A172 (cell line): ENCODE data around the gene GPD1L. TPM values are rescaled to one million over a fixed set of nuclear protein-coding genes. Genes with fewer than 3 reads are reported as not detected.
A peak's percentile ranks its signal among the peaks of the same experiment; 100 is the strongest.
"Not testable (repeated sequence)": the region's sequence is repeated elsewhere in the genome, so short reads cannot be mapped to it uniquely, and the experiment has no call there.

Experiments
- DNase-seq: peaks from one replicate; pipeline ENCODE4 v3.0.0-alpha.2; 2015; ENCODE audit warnings: low spot score
- total RNA-seq: library from RNA; depleted of rRNA; stranded (reverse); fragments of >200 nt; shearing (Covaris generic); gene quantifications from 2 replicates; pipeline ENCODE4 v1.2.3, GENCODE V29; 2014

GPD1L gene
- total RNA-seq, 1 experiment from 2014 or later: 24.3 TPM

DNA sequence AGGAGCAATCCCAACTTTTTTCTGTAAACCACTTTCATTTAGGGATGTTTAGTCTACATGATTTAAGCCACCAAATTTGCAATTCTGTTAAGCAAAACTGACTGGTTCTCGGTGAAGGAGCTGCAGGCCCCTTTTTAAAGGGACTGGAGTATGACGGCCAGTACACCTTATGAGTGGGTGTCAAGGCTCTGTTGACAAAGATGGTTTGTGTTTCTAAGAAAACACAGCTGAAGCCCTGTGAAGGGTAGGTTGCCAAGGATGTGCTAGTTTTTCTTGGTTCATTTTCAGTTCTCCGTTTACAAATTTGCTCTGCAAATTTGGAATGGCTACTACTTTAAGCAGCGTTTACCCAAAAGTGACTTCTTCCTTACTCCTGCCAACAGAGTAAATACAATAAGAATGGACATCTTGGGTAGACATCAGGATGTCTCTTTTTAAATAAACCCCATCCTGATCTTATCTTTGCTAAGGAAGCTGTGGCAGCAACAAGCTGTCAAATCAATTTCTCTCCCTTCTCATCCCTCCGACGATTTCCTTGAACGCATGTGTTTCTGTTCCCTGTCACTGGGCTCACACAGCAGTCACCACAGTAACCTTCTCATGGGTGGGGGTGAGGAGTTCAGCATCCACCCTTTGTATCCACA lies 73.8 kb downstream of the GPD1L start:
- no peak for DNase-seq

DNA sequence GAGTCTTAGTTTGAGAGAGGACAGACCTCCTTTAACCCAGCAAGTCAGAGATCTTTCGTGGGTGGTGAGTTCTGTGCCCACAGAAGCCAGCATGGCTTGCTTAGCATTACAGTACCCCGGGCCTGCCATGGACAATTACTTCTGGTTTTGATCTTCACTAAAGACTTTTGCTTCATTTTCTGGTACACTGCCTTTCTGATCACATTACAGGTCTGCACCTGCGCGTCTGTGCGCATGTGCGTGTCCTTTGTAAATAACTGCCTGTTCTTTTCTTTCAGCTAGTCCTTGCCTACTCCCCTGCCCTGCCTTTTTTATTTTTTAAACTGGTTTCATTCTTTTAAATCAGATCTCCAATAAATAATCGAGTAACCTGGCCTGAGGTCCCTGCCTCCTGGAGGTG lies 74.9 kb downstream of the GPD1L start:
- no peak for DNase-seq

DNA sequence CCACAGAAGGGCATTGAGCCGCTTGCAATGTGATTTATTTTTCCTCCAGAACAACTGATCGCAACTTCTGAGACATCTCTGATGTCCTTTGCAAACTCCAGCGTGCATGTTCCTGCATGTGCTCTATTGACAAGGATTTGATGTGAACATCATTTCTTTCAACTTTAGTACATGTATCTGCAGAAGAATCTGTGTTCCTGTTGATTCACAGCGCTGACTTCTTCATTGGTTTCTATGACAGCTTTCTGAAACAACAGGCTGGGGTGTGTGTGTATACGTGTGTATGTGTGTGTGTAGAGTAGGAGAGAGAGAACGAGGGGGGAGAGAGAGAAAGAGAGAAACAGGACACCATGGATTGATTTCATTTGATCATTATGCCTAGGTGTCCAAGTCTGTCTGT lies 75.4 kb downstream of the GPD1L start:
- DNase-seq: no peak

DNA sequence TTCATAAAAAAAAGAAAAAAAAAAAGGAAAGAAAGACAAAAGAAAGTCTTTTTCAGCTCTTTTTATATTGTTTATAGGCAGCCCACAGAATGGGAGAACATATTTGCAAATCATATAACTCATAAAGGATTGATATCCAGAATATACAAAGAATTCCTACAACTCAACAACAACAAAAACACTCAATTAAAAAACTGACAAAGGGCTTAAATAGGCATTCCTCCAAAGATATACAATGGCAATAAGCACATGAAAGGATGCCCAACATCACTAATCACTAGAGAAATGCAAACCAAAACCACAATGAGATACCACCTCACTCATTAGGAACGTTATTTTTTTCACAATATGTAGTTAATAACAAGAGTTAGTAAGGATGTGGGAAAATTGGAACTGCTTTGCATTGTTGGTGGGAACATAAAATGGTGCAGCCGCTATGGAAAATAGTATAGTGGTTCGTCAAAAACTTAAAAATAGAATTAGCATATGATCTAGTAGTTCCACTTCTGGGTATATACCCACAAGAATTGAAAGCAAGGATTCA lies 77.8 kb downstream of the GPD1L start:
- peak; percentile 79 for DNase-seq

DNA sequence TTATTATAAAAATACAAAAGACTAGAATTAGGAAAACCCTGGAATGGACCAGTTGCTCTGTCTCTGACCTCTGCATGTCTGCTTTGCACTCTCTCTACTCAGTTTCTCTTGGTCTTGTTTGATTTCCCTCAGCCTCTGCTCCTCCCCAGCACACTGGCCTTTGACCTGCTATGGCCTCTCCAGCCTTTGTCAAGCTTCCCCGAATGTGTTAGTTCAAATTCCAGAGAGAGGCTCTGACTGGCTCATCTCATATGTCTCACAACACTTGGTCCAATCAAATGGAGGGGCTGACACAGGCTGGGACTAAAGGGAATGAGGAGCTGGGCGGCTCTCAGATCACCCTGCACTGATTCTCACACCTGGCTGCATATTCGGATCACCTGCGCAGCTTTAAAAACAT lies 79.7 kb downstream of the GPD1L start:
- DNase-seq: no peak

DNA sequence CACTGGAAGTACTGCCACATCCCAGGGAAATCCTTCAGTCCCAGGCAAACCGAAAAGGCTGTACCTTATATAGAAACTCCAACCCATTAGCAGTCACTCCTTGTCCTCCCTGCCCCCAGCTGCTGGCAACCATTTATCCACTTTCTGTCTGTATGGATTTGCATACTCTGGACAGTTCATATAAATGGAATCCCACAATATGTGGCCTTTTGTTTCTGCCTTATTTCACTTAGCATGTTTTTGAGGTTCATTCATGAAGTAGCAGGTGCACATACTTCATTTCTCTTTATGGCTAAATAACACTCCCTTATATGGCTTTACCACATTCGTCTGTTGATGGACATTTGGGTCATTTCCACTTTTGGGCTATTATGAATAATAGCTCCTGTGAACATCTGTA lies 80.5 kb downstream of the GPD1L start:
- no peak for DNase-seq

DNA sequence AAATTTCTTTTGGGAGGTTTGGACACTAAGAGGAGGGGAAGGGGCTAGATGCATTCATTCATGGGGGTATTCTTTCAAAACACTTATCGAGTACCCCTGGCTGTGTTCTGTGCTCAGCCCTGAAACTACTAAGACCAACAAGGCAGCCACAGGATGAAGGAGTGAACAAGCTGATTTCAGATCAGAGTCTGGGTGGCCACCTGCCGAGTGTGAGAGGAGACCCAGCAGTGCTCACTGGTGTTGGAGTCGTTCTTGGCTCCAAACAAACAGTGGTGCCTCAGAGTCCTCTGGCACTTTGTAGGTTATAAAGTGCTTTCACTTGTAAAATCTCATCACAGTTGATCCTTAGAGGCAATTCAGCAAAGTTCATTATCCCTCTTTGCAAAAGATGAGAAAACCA lies 83.3 kb downstream of the GPD1L start:
- DNase-seq: no peak

DNA sequence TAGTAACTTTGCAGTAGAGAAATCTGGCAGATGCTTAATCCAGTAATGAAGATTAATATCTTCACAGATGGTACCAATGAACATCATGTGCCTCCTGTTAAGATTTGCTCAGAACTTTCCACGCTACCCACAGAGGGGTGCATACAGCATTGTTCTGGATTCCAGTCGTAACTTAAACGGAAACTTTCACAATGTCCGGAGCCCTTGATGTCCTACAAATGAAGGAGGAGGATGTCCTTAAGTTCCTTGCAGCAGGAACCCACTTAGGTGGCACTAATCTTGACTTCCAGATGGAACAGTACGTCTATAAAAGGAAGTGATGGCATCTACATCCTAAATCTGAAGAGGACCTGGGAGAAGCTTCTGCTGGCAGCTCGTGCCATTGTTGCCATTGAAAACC lies 84.1 kb downstream of the GPD1L start:
- DNase-seq: not testable (repeated sequence)

DNA sequence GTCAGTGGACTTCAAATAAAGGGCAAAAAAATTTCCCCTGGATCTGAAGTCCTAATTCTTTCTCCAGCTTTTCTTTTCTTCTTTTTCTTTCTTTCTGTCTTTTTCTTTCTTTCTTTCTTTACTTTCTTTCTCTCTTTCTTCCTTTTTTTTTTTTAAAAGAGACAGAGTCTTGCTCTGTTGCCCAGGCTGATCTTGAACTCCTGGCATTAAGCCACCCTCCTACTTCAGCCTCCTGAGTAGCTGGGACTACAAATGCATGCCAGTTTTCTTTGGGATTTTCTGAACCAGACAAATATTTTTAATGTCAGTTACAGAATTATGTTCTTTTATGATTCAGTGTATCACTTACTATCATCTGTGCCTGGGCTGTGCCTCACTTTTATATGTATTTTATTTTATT lies 86.7 kb downstream of the GPD1L start:
- DNase-seq: no peak

DNA sequence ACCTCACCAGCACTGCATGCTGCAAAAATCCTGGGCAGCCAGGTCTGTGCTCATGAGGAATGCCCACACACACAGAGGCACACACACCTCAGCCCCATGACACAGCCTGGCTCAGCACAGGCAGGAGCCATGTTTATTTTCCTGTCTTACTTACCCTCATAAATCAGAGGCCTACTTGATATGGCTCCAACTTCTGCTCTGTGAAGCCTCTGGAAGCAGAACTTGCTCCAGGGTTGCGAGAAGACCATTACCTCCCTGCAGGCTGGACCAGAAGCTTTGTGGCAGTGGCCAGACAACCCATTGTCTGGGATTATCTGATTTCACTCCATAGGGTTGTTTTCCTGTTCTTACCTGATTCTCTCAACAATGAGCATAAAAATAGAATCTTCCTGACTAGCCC lies 88.2 kb downstream of the GPD1L start:
- no peak for DNase-seq

DNA sequence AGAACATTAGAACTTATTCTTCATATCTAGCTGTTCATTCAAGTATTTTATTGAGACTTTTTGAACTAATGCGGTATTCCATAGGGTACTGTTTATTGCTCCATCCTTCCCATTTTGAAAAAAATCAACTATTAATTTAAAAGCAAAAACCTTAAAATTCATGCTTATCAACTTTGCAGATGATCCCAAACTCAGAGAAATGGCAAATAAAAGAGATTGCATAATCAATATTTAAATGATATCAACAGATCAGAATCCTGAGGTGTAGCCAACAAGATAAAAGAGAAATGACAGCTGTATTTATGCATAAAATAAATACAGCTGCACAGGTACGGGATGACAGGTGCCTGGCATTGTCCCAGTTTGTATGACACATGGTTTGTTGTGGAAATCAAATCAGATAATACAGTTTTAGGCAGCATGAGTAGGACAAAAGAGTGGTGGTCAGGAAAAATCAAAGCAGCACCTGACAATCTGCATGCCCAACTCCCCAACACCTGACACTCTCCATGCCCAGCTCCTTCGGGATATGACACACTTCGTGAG lies 89.6 kb downstream of the GPD1L start:
- no peak for DNase-seq

DNA sequence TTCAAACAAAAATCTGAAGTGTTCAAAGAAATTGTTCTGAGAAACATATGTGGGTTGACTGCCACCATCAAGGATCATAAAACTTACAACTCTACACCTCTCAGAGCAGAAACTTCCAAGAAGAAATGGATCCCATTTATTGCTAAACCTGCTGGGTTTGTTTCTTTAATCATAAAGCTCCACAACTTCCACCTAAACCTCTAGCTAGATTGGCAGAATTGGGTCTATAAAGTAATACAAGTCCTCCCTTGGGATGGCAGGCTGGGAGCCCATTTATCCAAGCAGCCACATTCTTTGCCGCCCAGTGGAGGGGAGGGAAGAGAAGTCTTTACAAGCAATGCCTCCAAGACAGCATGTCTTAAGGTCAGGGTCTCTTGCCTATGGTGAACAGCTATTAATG lies 91.6 kb downstream of the GPD1L start:
- DNase-seq: no peak

DNA sequence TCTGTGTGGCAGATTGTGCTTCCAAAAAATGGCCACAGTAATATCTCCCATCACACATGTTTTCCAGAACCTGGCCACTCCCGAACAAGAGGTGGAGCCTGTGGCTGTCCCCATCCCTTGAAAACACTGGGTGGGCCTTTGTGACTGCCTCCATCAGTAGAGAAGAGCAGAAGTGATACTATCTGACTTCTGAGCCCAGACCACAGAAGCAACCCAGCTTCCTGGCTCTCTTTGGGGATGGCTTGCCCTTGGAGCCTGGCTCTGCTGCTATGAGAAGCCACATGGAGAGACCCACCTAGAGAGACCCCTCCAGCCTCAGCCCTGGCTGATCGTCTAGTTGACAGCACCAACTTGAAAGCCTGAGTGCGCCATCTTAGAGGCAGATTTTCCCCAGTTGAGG lies 92.3 kb downstream of the GPD1L start:
- no peak for DNase-seq

DNA sequence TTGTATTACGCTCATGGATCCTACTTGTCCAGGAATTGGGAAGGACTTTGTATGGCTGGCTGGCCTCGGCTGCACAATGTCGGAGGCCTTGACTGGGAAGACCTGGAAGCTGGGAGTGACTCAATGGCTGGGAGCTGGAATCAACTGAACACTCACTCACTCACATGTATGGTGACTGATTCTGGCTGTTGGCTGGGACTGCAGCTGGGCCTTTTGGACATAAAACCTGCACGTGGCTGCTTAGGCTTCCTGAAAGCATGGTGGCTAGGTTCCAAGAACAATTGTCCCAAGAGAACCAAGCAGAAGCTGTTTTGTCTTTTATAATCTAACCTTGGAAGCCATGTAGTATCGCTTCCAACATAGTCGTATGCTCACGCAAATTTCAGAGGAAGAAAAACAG lies 94.1 kb downstream of the GPD1L start:
- peak; percentile 9 for DNase-seq

DNA sequence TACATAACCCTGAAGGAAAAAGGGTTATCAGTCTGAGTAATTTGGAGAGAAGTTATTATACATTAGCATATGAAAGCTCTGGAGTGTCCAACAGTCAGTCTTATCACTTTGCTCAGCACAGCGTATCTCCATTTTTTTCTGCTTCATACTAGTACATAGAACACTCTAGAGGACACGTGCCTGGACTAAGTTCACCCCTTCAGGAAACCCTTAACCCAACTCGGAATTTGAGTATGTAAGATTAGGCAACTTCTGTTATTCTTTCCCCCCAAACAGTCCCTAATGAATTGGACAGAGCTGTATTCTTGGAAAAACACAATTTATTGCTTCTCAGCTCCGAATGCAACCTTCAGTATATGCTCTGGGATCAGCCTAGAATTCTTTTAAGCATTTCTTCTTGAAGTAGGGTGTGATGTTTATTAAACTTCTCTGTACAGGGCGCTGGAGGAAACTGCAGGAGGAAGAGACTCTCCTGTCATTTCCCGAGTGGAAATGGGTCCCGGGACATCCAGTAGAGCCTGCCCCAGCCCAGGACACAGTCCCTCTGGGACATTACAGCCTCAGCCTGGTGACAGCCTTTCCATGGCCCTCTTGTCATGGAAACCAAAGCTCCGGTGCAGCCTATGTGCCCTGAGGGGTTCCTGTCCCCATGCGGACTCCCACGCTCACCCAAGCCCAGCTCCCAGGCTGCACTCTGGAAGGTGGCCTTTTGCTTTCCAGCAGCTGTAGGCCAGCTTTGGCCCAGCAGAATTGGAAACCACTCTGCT lies 94.8 kb downstream of the GPD1L start:
- no peak for DNase-seq

DNA sequence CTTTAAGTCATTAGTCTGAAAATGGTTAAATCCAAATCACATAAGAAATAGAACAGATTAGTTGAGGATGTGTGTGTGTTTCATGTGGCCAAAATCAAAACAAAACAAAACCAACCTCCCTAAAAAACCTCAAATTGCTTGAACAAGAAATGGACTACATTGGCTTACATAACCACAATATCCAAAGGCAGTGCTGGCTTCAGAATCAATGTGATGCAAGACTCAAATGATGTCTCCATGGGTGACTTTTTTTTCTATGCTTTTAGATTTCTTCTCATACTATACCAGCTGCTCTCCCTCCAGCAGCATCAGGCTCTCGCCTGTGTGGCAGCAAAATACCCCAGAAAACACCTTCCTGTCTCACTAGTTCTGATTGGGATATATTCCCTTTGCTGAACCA lies 96.1 kb downstream of the GPD1L start:
- DNase-seq: no peak

DNA sequence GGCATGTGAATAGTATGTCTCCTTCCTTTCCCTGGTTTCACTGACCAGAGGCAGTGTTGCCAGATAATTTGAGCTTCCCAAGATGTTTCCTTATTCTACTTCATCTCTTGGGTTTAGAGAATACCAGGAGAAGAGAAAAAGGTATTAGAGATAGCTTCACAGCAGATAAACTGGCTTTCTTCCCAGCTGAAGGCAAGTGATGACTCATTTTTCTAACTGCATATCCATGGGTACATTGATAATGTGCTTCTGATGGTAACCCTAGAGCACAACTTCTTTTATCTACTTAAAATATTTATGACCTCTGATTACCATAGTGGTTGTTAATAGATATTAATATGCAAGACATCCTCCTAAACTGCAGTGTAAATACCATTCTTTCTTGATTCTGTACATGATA lies 97.4 kb downstream of the GPD1L start:
- DNase-seq: peak; percentile 35

DNA sequence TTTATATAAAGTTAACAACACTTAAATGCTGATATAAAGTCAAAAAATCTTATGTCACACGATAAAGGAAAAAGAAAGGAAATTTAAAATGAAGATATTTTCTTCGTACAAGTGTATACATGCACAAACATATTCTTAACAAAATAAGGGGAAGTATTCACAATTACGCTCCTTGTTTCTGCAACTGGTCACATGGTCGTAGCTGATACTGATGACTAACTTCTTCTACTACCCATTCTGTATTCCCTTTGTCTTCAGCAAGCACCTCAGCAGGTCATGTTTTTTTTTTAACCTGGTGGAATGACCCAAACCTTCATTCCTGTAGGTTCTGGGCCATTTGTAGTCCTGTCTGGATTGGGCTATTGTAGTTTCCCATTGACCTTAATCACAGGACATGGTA lies 102.0 kb downstream of the GPD1L start:
- no peak for DNase-seq

DNA sequence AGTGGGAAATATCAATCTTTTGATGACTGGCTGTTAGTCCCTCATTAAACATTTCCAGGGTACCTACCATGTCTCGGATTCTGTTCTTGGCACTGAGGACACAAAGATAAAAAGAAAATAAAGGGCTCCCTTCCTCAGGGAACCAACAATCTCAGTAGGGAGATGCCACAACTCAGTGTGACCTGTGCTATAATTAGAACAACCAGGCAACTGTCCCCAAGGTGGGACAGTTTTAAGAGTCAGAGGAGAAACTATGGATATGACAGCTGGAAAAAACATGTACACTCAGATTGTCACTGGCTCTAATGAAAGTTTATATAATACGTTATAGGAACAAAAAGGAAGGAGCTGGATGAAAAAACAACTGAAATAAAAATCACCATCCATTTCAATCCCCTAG lies 108.8 kb downstream of the GPD1L start:
- no peak for DNase-seq

DNA sequence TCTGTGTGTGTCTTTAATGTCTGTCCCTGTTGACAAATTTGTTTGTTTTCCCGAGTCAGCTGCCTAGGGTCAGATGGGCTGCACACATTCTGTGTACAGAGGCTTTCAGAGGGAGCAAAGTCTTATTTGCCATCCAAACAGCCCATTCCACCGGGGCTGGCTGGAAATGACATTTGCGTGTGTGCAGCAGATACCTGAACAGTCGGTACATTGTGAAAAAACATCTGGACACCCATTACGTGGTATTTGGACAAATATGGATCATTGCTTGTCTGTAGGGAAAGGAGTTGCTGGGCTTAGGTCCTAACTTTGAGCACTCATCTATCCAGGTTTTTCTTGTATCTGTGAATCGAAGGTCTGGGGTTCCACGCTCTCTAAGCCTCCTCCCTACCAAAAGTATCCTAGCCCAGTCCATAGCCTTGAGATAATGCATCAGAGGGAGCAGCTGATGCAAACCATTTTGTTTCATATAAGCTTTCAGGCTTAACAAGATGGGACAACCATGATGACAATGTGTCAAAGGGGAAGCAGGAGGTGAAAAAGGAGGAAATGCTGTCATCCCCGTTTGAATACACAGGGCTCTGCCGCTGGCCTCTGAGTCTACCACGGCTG lies 109.9 kb downstream of the GPD1L start:
- no peak for DNase-seq

DNA sequence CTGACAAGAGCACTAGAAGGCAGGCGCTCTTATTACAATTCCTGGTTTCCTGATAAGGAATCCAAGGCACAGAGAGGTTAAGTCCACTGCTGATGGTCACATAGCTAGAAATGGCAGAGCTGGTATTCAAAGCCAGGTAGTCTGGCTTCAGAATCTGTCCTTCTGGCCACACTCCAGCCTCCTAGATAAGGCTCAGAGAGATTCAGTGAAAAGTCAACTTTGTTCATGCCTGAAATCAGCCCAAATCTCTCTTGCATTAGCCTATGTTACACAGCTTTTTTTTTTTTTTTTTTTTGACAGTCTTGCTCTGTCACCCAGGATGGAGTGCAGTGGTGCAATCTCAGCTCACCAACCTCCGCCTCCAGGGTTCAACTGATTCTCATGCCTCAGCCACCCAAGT lies 110.9 kb downstream of the GPD1L start:
- no peak for DNase-seq
